NCI-H82 treated with DMSO at 0.1 percent for 48 hours (cell line): ENCODE results near the gene IGSF9B.

Source experiments
- DNase-seq: peaks from one replicate; lab custom pipeline; 2025; ENCODE audit not compliant: unreplicated experiment; lab: John Stamatoyannopoulos, UW

Gene IGSF9B

GRCh38 chr11:133955081-133955891 lies 1.5 kb downstream of the IGSF9B start:
- DNase-seq: no peak

DNA sequence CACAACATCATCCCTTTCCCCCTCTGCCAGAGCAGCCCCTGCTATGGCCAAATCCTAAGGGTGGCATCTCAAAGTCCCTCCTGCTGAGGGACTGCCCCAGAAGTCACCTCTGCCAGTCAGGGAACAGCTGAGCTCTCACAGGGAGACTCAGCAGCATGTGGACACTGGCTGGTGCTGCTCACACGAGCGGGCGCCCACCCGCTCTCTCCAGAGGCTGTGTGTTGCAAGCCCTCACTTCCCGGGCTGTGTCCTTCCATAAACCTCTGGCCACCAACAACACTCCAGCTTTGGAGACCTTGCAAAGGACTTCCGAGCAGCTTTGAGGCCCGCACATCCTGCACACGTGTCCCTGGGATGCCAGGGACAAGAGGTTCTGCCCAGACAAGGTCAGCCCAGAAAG lies 2.8 kb downstream of the IGSF9B start:
- DNase-seq: no peak

DNA sequence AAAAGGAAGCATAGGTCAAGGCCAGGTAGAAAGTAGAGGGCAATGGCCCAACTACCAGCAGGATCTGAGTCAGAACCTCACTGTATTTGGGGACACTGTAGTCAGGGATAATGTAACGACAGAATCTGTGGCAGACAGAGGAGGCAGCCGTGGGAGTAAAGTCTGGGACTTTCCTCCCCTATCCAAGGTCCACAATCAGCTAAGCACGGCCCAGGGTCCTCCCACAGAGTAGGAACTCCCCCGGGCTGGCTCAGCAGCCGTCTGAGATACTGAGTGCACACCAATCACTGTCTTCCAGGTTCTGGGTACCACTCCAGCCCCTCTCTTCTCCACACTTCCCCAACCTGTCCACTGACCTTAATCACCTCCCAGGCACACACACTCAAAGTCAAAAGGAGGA lies 3.2 kb downstream of the IGSF9B start:
- DNase-seq: no peak

DNA sequence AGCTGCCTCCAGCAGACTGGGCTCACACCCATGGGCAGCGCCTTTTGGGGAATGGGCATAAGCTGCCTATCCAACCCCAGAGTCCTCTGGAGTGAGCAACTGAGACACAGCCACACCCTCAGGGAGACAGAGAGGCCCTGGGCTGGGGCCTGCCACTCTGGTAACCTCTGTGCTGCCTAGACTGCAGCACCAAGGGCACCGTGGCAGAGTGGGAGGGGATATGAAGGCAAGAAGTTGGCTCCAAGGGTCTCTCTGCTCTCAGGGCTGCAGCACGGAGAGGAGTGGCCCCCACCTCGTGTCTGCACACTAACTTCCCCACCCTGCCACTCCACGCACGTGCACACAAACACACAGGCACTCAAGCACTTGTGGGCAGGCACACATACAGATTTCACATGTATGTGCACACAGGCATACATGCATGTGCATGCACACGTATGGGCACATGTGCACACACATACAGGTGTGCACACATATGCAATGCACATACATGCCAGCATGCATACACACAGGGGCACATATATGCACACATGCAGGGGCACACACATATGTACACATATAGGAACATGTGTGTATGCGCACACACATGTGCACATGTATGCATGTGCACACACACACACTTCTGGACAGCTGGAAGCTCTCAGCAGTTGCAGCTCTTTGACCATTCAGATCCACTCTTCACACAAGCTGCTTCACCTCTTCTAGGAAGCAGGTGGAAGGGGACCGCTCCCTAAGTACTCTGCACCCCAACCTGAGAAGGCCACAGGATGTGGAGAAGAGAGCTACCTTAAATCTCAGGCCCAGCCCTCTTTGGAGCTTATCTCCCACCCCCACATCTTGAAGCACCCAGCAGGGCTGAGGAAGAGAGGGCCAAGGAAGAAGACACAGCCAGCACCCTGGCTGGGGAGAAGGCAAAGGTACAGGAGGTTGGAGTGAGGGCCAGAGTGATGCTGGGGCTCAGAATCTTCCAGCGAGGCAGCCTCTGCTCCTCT lies 4.3 kb downstream of the IGSF9B start:
- DNase-seq: no peak

- DNase-seq: no peak
Measured at GRCh38 chr11:133951327-133952198, 5.2 kb downstream of the IGSF9B start.

GRCh38 chr11:133950874-133951326 lies 5.9 kb downstream of the IGSF9B start:
- peak; percentile 89 for DNase-seq

DNA sequence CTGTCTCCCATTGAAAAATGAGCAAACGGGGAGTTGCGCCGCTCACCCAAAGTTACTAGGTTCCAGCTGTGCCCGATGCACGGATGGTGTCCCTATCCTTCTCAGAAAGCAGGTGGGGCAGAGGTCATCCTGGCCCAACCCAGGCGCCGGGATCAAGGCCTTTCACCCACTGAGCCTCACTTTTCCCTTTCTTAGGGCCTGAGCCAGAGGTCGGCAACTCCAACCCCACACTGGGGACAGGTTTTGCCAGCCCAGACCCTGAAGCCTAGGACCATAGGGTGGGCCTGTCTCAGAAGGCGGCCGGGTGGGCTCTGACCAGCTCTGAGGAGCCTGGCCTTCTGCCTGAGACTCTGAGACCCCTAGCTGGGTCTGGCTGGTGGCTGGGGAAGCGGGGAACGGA lies 6.3 kb downstream of the IGSF9B start:
- no peak for DNase-seq

- DNase-seq: no peak
Measured at GRCh38 chr11:133949129-133949528, 7.6 kb downstream of the IGSF9B start.

GRCh38 chr11:133948711-133949110 lies 8.1 kb downstream of the IGSF9B start:
- no peak for DNase-seq

DNA sequence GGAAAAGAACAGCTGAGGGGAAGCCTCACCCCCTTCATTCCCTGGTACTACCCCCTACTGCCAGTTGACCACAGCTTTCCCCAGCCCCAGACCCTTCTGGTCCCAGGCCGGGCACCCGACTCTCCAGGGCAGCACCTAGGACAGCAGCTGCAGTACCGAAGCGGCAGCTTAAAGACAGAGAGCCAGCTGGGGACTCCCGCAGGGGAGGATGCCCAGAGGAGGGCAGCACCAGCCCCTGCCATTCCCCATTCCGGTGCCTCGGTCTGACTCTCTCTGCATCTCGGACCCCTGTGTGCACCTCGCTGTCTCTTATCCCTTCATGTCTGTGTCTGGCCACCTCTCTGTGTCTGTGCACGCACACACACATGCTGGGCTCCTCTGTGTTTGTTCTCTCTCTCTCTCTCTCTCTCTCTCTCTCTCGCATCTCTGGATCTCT lies 9.4 kb downstream of the IGSF9B start:
- DNase-seq: peak; percentile 37

GRCh38 chr11:133946541-133947318 lies 10.0 kb downstream of the IGSF9B start:
- peak; percentile 39 for DNase-seq

GRCh38 chr11:133946051-133946450 lies 10.7 kb downstream of the IGSF9B start:
- DNase-seq: no peak

DNA sequence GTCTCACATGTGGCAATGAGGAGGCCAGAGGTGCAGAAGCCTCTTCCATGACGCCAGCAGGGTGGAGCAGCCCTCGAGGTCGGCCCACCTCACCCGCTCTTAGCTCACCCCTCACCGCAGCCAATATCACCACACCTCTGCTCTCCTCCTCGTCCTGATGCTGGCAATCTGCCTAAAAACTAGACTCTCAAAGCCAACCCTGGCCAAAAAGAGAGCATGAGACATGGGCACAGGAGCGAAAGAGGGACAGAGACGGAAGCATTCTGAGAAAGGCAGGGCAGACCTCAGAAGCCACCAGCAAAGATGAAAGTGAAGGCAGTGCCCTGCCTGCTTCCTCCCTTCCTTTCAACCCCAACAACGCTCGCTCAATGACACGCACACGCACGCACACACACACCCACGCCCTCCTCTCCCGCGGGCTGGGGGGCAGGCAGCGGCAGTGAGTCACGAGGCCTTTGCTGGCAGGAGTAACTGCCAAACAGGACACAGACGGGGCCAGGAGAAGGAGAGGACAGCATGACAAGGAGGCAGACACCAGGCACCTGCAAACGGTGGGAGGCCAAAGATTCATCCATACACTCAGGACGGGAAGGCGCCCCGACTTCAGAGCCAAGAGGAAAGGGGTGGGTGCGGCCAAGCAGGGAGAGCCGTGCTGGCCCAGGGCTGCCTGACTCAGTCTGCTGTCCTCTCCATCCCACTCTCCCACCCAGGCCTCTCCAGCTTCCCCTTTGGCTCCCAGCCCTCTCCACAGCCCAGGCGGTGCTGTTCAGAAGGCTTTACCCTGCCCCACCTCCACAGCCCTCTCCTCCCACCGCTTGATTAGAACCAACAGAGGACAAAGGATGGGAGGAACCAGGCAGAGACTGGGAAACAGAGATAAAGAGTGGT lies 11.4 kb downstream of the IGSF9B start:
- DNase-seq: no peak

DNA sequence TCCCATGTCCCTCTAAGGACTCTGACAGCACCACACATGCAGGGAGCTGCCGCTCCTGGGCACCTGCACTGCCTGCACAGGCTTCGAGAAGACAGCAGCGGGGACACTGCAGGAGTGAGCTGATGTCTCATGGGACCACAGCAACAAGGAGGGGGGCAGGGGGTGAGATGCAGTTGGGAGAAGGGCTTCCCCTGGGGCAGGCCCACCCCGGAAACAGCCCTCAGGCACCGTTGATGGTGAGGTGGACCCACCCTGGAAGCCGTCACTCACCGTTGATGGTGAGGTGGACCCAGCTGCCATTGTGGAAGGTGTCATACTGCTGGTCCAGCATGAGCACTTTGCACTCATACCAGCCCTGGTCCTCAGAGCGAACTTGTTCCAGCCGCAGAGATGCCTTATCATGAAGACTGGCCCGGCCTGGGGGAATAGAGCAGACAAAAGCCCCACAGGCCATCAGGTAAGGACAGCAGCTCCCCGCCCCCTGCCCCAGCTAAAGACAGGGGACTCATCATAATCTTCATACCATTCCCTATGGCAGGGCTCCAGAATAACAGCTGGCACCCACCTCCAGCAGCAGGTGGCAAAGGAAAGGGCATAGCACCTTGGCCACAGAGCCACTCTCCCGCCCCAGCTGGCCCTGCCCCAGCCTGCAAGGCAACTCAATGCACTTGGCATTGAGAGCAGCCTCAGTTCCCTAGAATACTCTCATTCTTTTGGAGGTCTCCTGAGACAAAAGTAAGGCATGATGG lies 12.6 kb downstream of the IGSF9B start:
- DNase-seq: no peak

- peak; percentile 85 for DNase-seq
Measured at GRCh38 chr11:133942577-133942976, 14.2 kb downstream of the IGSF9B start.

DNA sequence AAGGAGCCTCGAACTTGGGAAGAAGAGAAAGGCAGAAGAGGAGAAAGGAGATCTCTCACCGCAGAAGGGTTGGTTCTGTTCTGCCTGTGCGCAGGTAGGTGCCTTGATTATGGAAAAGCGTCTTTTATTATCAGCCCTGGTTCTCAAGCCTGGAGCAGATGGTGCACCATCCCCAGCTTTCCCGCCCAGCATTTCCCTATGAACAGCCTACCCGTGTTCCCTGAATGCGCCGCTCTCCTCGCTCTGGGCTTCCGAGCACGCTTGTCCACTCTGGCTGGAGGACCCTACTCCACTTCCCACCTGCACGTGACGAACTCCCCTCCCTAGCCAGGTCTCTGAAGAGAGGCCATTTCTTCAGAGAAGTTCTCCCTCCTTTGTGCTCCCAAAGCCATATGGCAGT lies 15.2 kb downstream of the IGSF9B start:
- DNase-seq: peak; percentile 42

- no peak for DNase-seq
Measured at GRCh38 chr11:133940034-133940433, 16.7 kb downstream of the IGSF9B start.

DNA sequence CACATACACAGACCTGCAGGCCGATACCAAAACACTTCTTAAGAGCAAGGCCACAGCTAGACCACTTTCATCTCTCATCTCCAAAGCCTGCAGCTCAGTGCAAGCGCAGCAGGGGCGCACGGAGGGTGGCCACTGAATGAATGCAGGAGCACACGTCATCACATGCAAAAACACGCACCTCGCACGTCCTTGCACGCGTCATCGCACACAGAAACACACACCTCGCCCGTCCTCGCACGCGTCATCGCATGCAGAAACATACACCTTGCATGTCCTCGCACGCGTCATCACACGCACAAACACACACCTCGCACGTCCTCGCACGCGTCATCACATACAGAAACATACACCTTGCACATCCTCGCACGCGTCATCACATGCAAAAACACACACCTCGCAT lies 17.2 kb downstream of the IGSF9B start:
- no peak for DNase-seq
